GM21528 (cell line): ENCODE results near the gene SPATS2L.

Source experiments
- ATAC-seq: cut with Tn5 transposase; IDR thresholded peaks from one replicate; pipeline ENCODE4 v1.9.1; 2021; ENCODE audit warnings: mild to moderate bottlenecking, moderate library complexity; ENCODE audit not compliant: unreplicated experiment, low FRiP score

Gene SPATS2L

GRCh38 chr2:200431996-200432705, 125.7 kb downstream of the SPATS2L start:
- ATAC-seq: no peak

- no peak for ATAC-seq
Observed at GRCh38 chr2:200435379-200435778, 128.9 kb downstream of the SPATS2L start.

- ATAC-seq: no peak
Observed at GRCh38 chr2:200438251-200438650, 131.8 kb downstream of the SPATS2L start.

GRCh38 chr2:200438846-200439245, 132.4 kb downstream of the SPATS2L start:
- no peak for ATAC-seq

- no peak for ATAC-seq
Observed at GRCh38 chr2:200439981-200440380, 133.5 kb downstream of the SPATS2L start.

- no peak for ATAC-seq
Observed at GRCh38 chr2:200442471-200442870, 136.0 kb downstream of the SPATS2L start.

- ATAC-seq: no peak
Observed at GRCh38 chr2:200443376-200443775, 136.9 kb downstream of the SPATS2L start.

- ATAC-seq: no peak
Observed at GRCh38 chr2:200443916-200444315, 137.4 kb downstream of the SPATS2L start.

GRCh38 chr2:200444530-200444929, 138.0 kb downstream of the SPATS2L start:
- no peak for ATAC-seq

- ATAC-seq: no peak
Observed at GRCh38 chr2:200445284-200445683, 138.8 kb downstream of the SPATS2L start.

GRCh38 chr2:200446612-200447011, 140.1 kb downstream of the SPATS2L start:
- no peak for ATAC-seq

GRCh38 chr2:200447139-200447855, 140.8 kb downstream of the SPATS2L start:
- ATAC-seq: no peak

- ATAC-seq: no peak
Observed at GRCh38 chr2:200448455-200448854, 142.0 kb downstream of the SPATS2L start.

GRCh38 chr2:200449149-200449548, 142.7 kb downstream of the SPATS2L start:
- ATAC-seq: no peak

- no peak for ATAC-seq
Observed at GRCh38 chr2:200450288-200450687, 143.8 kb downstream of the SPATS2L start.

GRCh38 chr2:200451511-200451910, 145.0 kb downstream of the SPATS2L start:
- no peak for ATAC-seq

- ATAC-seq: no peak
Observed at GRCh38 chr2:200452377-200452776, 145.9 kb downstream of the SPATS2L start.

- no peak for ATAC-seq
Observed at GRCh38 chr2:200453142-200453852, 146.8 kb downstream of the SPATS2L start.

- no peak for ATAC-seq
Observed at GRCh38 chr2:200453853-200454534, 147.5 kb downstream of the SPATS2L start.

GRCh38 chr2:200454927-200455801, 148.7 kb downstream of the SPATS2L start:
- peak; percentile 82 for ATAC-seq
